GM18519 (cell line): ENCODE results near the gene CPNE9.
"Not testable (repeated sequence)": the region's sequence is repeated elsewhere in the genome, so short reads cannot be mapped to it uniquely, and the experiment has no call there.

Experiments used
- ATAC-seq: cut with Tn5 transposase; IDR thresholded peaks from one replicate; pipeline ENCODE4 v1.9.1; 2021; ENCODE audit warnings: mild to moderate bottlenecking, moderate library complexity; ENCODE audit not compliant: unreplicated experiment, low FRiP score

CPNE9 gene

GRCh38 chr3:9770276-9770812, 66.7 kb downstream of the CPNE9 start:
- no peak for ATAC-seq

- ATAC-seq = not testable (repeated sequence)
These were observed 67.4 kb downstream of the CPNE9 start for GRCh38 chr3:9771007-9771406.

DNA sequence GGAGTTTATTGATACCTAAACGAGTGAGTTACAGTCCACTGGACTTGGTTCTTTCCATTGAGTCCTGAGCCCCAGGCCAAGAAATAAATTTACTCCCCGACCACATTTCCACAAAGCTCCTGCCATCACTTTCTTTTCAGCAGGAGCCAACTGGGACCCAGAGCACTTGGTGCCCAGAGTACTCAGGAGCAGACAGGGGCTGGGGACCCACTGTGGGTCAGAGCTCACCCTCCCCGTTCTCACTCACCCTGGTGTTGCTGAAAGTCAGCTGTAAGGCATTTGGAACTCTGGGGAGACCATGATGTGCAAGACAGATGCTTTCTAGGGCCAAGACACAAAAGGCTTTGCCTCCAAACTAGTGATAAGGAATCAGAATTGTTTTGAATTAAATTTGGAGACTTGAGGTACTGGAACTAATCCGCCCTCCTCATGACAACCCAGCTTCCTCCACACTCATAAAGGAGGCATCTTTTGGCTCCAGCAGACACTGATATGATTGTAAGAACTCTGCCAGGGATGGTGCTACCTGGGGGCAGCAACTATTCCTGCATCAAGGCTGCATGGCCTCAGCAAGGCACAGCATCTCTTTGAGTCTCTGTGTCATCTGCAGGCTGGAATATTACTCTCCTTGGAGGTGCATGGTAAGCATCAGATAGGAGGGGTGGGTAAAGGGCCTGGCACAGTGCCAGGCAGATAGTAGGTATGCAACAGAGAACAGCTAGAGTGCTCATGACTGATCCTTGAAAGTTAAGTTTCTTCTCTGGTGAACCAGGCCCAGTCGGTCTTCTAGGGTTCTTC, 73.5 kb downstream of the CPNE9 start:
- no peak for ATAC-seq

DNA sequence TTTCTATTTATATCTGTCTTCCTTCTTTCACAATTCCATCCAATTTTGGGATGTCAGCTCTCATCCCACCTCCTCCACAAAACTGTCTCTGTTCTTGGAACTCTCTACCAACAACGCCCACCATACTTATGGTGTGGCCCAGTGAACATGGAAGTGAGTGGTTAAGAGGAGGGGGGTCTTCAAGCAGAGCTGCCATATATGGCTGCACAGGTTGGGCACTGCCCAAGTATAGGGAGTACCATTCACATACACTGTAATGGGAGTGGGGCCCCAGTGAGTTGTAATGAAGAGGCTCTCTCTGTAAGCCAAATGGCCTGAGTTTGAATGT, 74.0 kb downstream of the CPNE9 start:
- no peak for ATAC-seq

DNA sequence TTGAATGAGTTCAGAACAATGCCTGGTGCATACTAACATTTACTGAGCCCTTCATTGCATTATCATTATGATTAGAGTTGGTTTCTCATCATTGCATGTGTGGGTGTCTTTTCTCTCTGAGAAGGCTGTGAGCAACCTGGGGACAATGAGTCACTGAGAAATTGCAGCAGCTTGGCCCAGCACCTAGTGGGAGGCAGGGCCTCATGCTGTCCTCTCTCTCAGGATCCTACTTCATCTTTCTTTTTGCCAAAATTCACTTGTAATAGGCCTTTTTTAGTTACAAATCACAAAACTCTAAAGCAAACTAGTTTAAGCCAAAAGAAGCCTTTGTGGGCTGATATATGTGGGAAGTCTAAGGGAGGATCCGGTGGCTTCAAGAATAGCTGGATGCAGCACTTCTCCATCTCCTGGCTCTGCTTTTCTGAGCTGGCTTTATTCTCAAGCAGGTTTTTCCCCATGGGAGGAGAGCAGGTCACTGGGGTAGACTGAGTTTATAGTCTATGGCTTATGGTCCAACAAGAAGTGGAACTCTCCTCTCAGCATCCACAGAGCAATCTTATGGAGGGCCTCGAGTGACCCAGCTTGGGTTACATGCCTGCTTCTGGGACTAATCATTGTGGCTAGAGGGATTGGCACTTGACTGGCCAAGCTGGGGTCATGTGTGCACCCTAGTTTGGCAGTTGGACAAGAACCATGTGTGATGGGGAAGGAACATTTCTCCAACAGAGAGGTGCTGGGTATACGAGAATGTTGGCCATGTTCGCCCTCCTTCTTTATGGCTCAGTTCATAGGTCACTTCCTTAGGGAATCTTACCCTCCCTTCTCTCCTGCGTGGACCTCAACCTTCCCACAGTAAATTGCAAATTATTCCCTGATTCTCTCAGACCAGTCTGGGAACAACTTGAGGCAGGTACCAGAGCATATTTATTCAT, 74.8 kb downstream of the CPNE9 start:
- no peak for ATAC-seq

DNA sequence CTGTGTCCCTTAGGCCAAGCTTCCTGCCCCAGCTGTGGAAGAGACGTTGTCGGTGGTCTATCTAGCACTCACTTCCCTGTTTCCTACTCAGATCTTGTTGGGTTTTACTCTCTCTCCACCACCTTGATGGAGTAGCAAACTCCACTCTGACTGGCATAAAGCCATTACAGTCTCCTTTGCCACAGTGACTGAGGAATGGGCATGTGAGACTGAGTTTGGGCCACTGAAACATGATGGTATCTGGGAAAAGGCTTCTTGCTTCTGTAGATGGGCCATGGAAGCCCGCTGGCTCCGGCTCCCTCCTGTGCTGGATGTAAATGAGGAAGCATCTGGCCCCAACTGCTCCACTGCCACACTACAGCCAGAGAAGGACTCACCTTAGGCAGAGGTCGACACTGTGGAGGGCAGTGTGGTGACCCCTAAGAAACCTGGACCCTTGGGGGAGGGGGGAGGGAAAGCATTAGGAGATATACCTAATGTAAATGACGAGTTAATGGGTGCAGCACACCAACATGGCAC, 75.5 kb downstream of the CPNE9 start:
- ATAC-seq = no peak
